Right ventricle myocardium inferior (tissue), 1 donor: ENCODE measurements around the gene FTH1. TPM values are rescaled to one million over a fixed set of nuclear protein-coding genes. Genes with fewer than 3 reads are reported as not detected.

Experiments
- ATAC-seq: fragments of 200-7000 bp; cut with Tn5 transposase; one replicate; pipeline ENCODE4 v1.9.1; 2020; ENCODE audit warnings: mild to moderate bottlenecking, moderate library complexity
- DNase-seq: peaks from one replicate; pipeline ENCODE4 v3.0.0; 2021; ENCODE audit errors: missing footprints
- intact Hi-C: fragments of 100-400 bp; cut with DNase I; formaldehyde crosslinking; loops from one replicate; pipeline ENCODE4 v1.11.0; 2022
- total RNA-seq: library from RNA; stranded (reverse); fragmentation: NEBNext Ultra II Directional; extraction: Animal tissue kit (Norgen Biotek cat#: 25700); gene quantifications from one replicate; pipeline ENCODE4 v1.2.1, GENCODE V29; 2021
- donor health status: DM: no; HTN: yes; CAD: no; lungs with severe emphysema.

FTH1 gene
- total RNA-seq, 1 donor from 2014 or later, result 2,493 TPM

- DNase-seq (no peak), ATAC-seq (no peak)
- intact Hi-C loops, result no loop called here
These were observed 41.2 kb downstream of the FTH1 start for GRCh38 chr11:61926235-61926634.

DNA sequence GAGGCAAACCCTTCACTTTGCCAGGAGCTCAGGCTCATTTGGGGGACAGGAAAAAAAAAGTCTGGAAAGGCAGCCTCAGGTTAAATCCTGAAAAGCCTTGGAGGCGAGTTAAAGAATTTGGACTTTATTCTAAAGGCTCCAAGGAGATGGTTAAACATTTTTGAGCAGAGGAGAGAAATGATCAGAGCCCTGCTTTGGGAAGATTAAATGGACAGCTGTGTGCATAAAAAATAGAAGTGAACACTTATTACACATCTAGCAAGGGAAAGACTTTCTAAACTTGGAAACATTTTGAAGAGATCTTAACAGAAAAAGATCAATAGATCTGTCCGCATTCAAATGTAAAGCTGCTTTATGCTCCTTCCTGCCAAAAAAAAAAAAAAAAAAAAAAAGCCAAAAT, 41.7 kb downstream of the FTH1 start:
- intact Hi-C loops, result no loop called here
- DNase-seq, result no peak
- no peak for ATAC-seq

- intact Hi-C loops, result no loop called here
- DNase-seq (no peak), ATAC-seq (no peak)
These were observed 43.4 kb downstream of the FTH1 start for GRCh38 chr11:61924064-61924455.

- ATAC-seq (peak; percentile 78), DNase-seq (peak; percentile 88)
- intact Hi-C loops, result no loop called here
These were observed 44.0 kb downstream of the FTH1 start for GRCh38 chr11:61923166-61924063.

- DNase-seq (peak; percentile 89), ATAC-seq (peak; percentile 82)
- intact Hi-C loops, result no loop called here
These were observed 44.9 kb downstream of the FTH1 start for GRCh38 chr11:61922539-61922938.

DNA sequence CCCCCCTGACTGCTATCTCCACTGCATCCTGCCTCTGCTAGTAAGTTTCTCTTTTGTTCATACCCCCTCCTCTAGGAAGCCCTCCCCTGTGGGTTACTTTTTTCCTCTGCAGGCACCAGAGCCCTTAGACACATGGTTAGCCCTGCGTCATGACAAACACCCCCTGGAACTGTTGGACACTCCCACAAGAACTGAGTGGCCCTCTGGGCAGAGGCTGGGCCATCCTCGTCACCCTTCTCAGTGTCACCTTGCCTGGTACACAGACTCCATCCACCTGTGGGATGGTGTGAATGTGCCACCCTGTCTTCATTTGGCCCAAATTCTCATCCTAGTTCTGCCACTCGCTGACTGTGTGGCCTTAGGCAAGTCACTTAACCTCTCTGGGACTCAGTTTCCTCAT, 46.0 kb downstream of the FTH1 start:
- DNase-seq (no peak), ATAC-seq (no peak)
- intact Hi-C loops, result no loop called here

DNA sequence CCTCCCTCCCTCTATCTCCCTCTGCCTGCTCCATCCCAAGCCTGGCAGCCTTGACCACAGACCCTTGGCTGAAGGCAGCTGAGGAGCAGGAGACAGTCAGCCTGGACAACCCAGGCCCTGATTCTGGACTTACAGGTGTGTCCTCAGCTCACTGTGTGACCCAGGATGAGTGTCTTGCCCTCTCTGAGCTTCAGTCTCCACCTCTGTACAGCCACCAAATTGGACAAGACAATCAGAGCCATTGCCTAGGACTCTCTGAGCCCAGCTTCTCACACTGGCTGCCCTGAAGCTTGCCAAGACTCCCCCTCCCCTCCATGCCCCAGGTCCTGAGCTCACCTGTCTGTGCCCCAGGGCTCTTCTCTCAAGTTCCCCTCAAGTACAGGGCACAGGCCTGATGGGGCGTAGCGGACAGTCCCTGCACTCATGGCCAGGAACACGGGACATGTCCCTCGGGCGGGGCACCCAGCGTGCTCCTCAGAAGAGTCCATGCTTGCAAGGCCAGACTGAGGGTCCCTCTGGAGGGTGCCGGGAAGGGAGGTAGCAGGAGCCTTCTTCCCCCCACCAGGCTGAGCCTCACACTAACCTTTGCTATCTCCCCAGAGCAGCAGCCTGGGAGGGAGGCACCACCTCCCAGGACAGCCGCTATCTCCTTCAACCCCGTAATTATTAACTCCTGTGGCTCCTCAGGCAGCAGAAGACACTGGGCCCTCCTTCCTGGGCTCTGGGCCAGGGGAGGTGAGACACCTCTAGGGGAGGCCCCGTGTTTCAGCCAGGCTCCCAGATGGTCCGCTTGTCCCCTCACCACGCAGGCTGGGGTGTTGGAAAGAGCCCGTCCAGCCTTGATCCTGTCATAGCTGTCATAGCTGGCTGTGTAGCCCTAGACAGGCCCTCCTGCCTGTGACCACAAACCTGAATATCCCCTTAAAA, 47.5 kb downstream of the FTH1 start:
- DNase-seq (no peak), ATAC-seq (no peak)

DNA sequence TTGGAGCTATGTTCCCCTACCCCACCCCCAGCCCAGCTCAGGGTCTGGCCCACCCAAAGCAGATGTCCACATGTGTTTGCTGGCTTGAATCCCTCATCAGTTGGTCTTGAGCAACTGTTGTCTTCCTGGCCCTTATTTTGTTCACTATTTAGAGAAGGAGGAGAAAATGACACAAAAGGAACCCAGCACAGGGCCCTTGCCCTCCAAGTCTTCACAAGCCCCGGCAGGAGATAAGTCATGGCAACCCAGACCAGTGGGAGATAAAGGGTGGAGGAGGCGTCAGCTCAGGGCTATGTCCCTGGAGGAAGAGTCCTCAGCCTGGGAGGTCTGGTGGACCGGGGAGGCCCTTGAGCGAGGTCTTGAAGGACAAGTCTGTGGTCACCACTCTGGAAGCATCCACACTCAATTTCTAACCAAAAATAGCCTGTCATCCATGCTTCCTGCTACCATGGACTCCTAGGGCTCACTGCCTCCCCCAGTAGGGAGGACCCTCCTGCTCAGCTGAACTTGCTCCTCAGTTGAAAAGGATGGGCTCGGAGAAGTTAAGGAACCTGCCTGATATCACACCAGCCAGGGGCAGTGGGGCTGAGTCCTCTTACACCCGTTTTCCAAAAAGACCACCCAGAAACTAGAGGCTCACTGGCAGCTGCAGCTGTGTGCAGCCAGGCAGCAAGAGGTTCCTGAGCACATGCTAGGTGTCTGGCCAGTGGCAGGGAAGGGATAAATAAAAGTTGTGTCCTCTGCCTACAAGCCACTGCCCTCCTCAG, 48.3 kb downstream of the FTH1 start:
- DNase-seq (no peak), ATAC-seq (peak; percentile 29)
- intact Hi-C loops, result no loop called here

More for the DNA sequence above, 47.5 kb downstream of the FTH1 start:
- intact Hi-C loops, result no loop called here

DNA sequence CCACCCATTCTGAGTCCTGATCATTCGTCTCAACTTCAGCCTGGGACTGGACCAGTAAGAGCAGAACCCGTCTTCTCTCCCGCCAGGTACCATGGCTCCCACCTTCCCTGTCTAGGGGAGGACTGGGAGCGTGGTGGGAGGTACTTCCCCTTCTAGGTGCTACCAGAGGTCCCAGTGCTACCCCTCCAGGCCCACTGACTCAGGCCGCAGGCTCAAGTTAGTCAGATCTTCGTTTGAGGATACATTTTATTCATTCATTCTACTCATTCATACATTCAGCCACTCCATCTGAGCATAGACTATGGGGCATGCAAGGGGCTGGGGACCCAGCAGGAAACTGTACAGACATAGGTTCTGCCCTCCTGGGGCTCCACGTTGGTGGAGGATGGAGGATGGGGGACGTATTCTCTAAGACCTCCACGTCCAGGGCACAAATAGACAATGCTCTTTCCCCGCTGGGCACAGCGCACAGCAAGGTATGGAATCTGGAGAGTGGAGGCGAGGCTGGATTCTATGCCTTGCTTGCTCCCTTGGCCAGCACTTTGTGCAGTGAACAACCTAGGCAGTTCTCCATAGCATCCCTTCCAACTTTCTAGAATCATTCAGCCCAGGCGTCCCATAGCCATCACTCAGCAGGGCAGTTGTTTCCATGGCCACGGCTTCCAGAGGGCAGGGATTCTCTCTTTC, 49.0 kb downstream of the FTH1 start:
- ATAC-seq (no peak), DNase-seq (no peak)
- intact Hi-C loops, result no loop called here

DNA sequence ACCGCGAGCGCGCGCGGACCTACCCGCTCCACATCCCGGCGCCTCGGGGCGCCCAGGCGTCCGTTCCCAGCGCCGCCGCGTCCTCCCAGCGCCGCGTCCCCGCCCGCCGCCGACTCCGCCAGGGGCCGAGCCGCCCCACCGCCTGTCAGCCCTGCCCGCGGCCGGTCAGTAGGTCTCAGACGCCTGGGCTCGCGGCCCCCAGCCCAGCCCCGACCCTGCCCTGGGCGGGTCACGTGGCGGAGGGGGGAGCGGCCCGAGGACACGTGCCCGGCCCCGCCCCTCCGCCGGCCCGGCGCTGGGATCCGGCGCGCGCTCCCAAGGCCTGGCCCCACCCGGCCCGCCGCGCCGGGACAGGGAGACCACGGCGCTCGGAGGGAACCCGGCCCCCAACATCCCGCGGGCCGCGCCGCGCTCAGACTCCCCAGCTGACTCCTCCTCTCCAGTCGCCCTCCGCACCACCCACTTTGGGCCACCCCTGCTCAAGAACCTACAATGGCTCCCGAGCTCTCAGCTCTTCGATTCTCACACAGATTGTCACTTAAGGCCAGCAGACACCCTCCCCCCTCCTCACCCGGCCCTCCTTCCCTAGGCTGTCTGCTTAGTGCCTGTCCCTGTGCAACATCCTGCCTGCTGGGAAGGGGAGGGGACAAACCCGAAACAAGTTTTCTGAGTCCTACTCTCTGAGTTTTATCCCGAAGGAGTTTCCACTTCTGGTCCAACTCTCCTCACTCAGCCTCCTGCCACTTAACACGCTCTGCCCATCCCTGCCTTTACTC, 49.9 kb downstream of the FTH1 start, which contains the start of gene RAB3IL1:
TSS of gene RAB3IL1 (minus strand) at position 233 of the 776 bp plus-strand sequence. CDS start at position 34, 199 bp downstream.
- DNase-seq (peak; percentile 88), ATAC-seq (peak; percentile 80)
- intact Hi-C loops, result no loop called here

- intact Hi-C loops, result no loop called here
- DNase-seq (no peak), ATAC-seq (no peak)
These were observed 50.6 kb downstream of the FTH1 start for GRCh38 chr11:61916737-61917333.

DNA sequence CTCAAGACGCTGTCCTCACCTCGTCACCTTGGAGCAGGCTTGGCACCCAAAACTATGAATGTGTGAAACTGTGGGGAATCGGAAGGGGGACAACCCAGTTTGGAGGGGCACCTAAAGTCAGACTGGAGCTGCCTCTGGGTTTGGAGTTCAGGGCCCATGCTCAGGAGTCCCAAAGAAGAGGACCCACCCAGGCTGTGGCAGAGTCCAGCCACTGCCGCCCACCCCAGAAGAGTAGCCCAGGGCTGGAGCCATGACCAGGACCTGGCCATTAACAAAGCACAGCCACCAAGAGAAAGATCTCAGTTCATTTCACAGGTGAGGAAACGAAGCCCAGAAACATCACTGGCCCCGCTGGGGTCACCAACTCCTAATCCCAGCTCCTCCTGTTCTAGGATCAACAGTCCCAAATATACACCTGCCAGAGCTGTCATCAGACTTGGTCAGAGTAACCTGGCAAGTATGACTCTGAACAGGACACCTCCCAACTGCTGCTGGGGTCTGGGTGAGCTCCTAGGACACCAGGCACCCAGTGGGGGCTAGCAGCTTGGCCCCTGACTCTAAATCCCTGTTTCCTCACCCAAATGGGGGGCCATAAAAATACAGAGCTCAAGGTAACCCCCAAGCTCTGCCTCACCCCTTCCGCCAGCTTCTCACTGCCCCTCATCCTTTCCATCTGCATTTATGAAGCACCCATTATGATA, 52.8 kb downstream of the FTH1 start:
- ATAC-seq, result no peak
- DNase-seq, result no peak
- intact Hi-C loops, result no loop called here

Other genes with a start within 250 kb of the FTH1 start
- gene MYRF, start 215.0 kb downstream of the FTH1 start, total RNA-seq, result 0.30 TPM
- gene TMEM258, start 175.0 kb downstream of the FTH1 start, total RNA-seq, result 130 TPM
- gene FEN1, start 174.7 kb downstream of the FTH1 start, total RNA-seq, result 7.0 TPM
- gene FADS1, start 150.6 kb downstream of the FTH1 start, total RNA-seq, result 25.7 TPM
- 35.7 TPM for gene FADS2, start 139.3 kb downstream of the FTH1 start, total RNA-seq
- 113 TPM for gene FADS3, start 76.1 kb downstream of the FTH1 start, total RNA-seq
- 14.0 TPM for gene RAB3IL1, start 50.1 kb downstream of the FTH1 start, total RNA-seq
- 1.9 TPM for gene BEST1, start 17.3 kb downstream of the FTH1 start, total RNA-seq
- 10.5 TPM for gene INCENP, start 156.4 kb upstream of the FTH1 start, total RNA-seq
- not detected for gene SCGB1D1, start 222.6 kb upstream of the FTH1 start, total RNA-seq
- not detected for gene SCGB2A1, start 241.0 kb upstream of the FTH1 start, total RNA-seq